HG03432 (cell line): ENCODE data around the gene TAF11L6.
"Not testable (repeated sequence)": the region's sequence is repeated elsewhere in the genome, so short reads cannot be mapped to it uniquely, and the experiment has no call there.

ENCODE experiments used
- ATAC-seq: cut with Tn5 transposase; IDR thresholded peaks from one replicate; pipeline ENCODE4 v1.9.1; 2021; ENCODE audit warnings: mild to moderate bottlenecking, moderate library complexity; ENCODE audit not compliant: unreplicated experiment

TAF11L6 gene

GRCh38 chr5:17528369-17528768, at the start of gene TAF11L6:
Gene TAF11L6, plus strand, starts transcription at chr5:17528669.
- not testable (repeated sequence) for ATAC-seq

GRCh38 chr5:17481378-17481777, 47.1 kb upstream of the TAF11L6 start:
- ATAC-seq: no peak

GRCh38 chr5:17482790-17483189, 45.7 kb upstream of the TAF11L6 start:
- ATAC-seq: no peak

- ATAC-seq: not testable (repeated sequence)
These were observed 41.9 kb upstream of the TAF11L6 start for GRCh38 chr5:17486464-17487173.

- ATAC-seq: no peak
These were observed 41.3 kb upstream of the TAF11L6 start for GRCh38 chr5:17487174-17487512.

- ATAC-seq: not testable (repeated sequence)
These were observed 37.2 kb upstream of the TAF11L6 start for GRCh38 chr5:17491257-17491656.

- ATAC-seq: no peak
These were observed 35.7 kb upstream of the TAF11L6 start for GRCh38 chr5:17492770-17493169.

GRCh38 chr5:17497446-17497845, 31.0 kb upstream of the TAF11L6 start:
- no peak for ATAC-seq

- ATAC-seq: not testable (repeated sequence)
These were observed 30.5 kb upstream of the TAF11L6 start, which contains the start of gene TAF11L2 for GRCh38 chr5:17497931-17498330. Gene TAF11L2, plus strand, starts transcription at chr5:17498231.

- no peak for ATAC-seq
These were observed 16.6 kb upstream of the TAF11L6 start for GRCh38 chr5:17511775-17512325.

- ATAC-seq: not testable (repeated sequence)
These were observed 10.9 kb upstream of the TAF11L6 start for GRCh38 chr5:17517526-17517925.

- ATAC-seq: not testable (repeated sequence)
These were observed 10.4 kb upstream of the TAF11L6 start, which contains the start of gene TAF11L3 for GRCh38 chr5:17518067-17518466. Gene TAF11L3, plus strand, starts transcription at chr5:17518367.

- not testable (repeated sequence) for ATAC-seq
These were observed 9.0 kb upstream of the TAF11L6 start for GRCh38 chr5:17519508-17519907.

GRCh38 chr5:17521501-17521900, 7.0 kb upstream of the TAF11L6 start, which contains the start of gene TAF11L4:
Gene TAF11L4, plus strand, starts transcription at chr5:17521801.
- not testable (repeated sequence) for ATAC-seq

- not testable (repeated sequence) for ATAC-seq
These were observed 3.5 kb upstream of the TAF11L6 start, which contains the start of gene TAF11L5 for GRCh38 chr5:17524935-17525334. Gene TAF11L5, plus strand, starts transcription at chr5:17525235.

GRCh38 chr5:17526504-17526903, 2.0 kb upstream of the TAF11L6 start:
- ATAC-seq: not testable (repeated sequence)
